Calu3 (cell line): ENCODE data around the gene BBX. TPM values are rescaled to one million over a fixed set of nuclear protein-coding genes. Genes with fewer than 3 reads are reported as not detected.

Source experiments
- BruUV-seq: library from RNA; stranded (reverse); fragments of 400-500 nt; replicated peaks from 2 replicates; lab custom pipeline; 2021; lab: Mats Ljungman, UMichigan
- CTCF ChIA-PET: fragments of 300-600 bp; sonication (Branson Sonifier 250); formaldehyde crosslinking; loops from one replicate; lab custom pipeline; 2022; ENCODE audit warnings: antibody characterized with exemption; lab: Charles Lee
- DNase-seq: peaks from one replicate; pipeline ENCODE4 v3.0.0; 2022
- H3K27ac Mint-ChIP-seq: one replicate; pipeline ENCODE4 v1.8.0; 2022; ENCODE audit warnings: mixed read lengths; ENCODE audit not compliant: unreplicated experiment
- H3K27me3 Mint-ChIP-seq: one replicate; pipeline ENCODE4 v1.8.0; 2022; ENCODE audit warnings: mixed read lengths; ENCODE audit not compliant: unreplicated experiment
- H3K36me3 Mint-ChIP-seq: one replicate; pipeline ENCODE4 v1.8.0; 2022; ENCODE audit warnings: mild to moderate bottlenecking, moderate library complexity, mixed read lengths; ENCODE audit not compliant: insufficient read depth, unreplicated experiment
- H3K4me1 Mint-ChIP-seq: one replicate; pipeline ENCODE4 v1.8.0; 2022; ENCODE audit warnings: mild to moderate bottlenecking, low read depth, mixed read lengths; ENCODE audit not compliant: unreplicated experiment
- H3K4me3 Mint-ChIP-seq: one replicate; pipeline ENCODE4 v1.8.0; 2022; ENCODE audit warnings: mild to moderate bottlenecking, low read depth, moderate library complexity, mixed read lengths; ENCODE audit not compliant: unreplicated experiment
- H3K9me3 Mint-ChIP-seq: one replicate; pipeline ENCODE4 v1.8.0; 2022; ENCODE audit warnings: low read depth, mixed read lengths; ENCODE audit not compliant: unreplicated experiment
- intact Hi-C: fragments of 100-400 bp; cut with micrococcal nuclease; formaldehyde crosslinking; loops from one replicate; pipeline ENCODE4 v1.10.0; 2022; ENCODE audit not compliant: unreplicated experiment
- total RNA-seq: library from RNA; stranded (reverse); gene quantifications from 2 replicates; pipeline ENCODE4 v1.2.3, GENCODE V29; 2022
- TF ChIP-seq, protein P1 (sequence below): fragments of 200-600 bp; IDR thresholded peaks from one replicate; pipeline ENCODE4 v1.8.0; 2022; ENCODE audit warnings: antibody characterized with exemption; ENCODE audit not compliant: unreplicated experiment

Gene BBX
- total RNA-seq, 1 experiment from 2014 or later: 66.9 TPM

DNA sequence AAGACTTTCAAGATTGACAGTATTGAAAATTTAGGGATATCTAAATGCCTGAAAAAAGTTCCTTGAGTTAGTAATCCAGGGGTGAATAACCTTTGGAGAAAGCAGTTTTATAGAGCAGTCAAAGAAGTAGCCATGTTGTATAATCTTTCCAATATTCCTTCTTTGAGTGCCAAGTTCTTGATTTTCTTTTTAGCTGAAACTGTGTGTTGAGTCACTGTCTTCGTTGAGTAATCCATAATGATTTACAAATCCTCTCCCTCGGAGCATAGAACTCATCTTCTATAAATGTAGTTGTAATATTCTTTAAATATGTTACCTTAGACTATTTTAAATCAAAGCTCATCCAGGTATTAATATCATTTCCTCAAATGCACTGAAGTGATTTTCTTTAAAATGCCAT lies 135.2 kb downstream of the BBX start:
- Mint-ChIP-seq H3K27ac (no peak overlapping the region), H3K36me3 (no peaks in the 10 kb centered on the region), H3K9me3 (no peaks in the 10 kb centered on the region), H3K4me3 (no peak overlapping the region), H3K4me1 (no peaks in the 10 kb centered on the region), H3K27me3 (no peaks in the 10 kb centered on the region)
- DNase-seq: no peak
- CTCF ChIA-PET: no interaction called here
- TF ChIP-seq, protein P1, sequence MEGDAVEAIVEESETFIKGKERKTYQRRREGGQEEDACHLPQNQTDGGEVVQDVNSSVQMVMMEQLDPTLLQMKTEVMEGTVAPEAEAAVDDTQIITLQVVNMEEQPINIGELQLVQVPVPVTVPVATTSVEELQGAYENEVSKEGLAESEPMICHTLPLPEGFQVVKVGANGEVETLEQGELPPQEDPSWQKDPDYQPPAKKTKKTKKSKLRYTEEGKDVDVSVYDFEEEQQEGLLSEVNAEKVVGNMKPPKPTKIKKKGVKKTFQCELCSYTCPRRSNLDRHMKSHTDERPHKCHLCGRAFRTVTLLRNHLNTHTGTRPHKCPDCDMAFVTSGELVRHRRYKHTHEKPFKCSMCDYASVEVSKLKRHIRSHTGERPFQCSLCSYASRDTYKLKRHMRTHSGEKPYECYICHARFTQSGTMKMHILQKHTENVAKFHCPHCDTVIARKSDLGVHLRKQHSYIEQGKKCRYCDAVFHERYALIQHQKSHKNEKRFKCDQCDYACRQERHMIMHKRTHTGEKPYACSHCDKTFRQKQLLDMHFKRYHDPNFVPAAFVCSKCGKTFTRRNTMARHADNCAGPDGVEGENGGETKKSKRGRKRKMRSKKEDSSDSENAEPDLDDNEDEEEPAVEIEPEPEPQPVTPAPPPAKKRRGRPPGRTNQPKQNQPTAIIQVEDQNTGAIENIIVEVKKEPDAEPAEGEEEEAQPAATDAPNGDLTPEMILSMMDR: no peak
- BruUV-seq: no TSS peak
- intact Hi-C loops: loop anchor here (2.0 kb wide), 1 partner anchor 85 kb away; no protein-coding TSS in a partner anchor

DNA sequence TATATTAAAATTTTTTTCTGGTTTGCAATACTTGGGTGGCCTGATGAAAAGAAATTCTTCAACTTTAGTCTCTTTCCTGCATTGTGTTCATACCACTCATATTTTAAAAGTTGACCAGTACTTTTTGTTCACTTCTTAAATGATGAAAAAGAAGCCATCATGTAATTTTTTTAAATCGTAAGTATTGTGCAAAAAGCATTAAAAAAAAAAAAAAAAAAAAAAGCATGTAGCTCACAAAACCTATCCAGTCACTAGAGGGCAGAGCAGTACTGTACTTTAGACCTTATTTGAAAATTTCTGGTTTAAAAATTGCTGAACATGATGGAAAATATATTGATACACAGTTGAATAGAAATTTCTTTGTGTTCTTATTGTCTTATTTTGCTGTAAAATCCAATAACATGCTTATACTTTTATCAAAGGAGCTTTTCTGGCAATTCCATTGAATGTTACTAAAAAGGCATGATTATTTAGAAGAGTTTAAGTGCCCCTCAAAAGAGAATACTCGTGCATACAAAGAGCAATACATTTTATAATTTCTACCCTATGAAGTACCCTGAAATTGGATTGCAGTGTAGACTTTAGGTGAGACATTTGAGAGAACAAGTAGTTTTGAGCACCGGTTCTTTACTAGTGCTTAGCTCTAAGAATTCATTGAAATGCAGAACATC lies 137.7 kb downstream of the BBX start:
- TF ChIP-seq, protein P1: peak; percentile 28
- CTCF ChIA-PET: interaction anchor here (0.6 to 1.5 kb wide), 8 partner anchors 17 to 425 kb away, joined by 3 to 6 read pairs (median 5); no protein-coding TSS in a partner anchor
- no peaks in the 10 kb centered on the region for H3K9me3 Mint-ChIP-seq
- peaks cover 7% of the 10 kb centered on the region for H3K36me3 Mint-ChIP-seq
- intact Hi-C loops: no loop called here
- H3K4me1 Mint-ChIP-seq: no peaks in the 10 kb centered on the region
- H3K27ac Mint-ChIP-seq: no peak overlapping the region
- H3K27me3 Mint-ChIP-seq: no peaks in the 10 kb centered on the region
- no peak overlapping the region for H3K4me3 Mint-ChIP-seq
- BruUV-seq: no TSS peak
- DNase-seq: no peak

DNA sequence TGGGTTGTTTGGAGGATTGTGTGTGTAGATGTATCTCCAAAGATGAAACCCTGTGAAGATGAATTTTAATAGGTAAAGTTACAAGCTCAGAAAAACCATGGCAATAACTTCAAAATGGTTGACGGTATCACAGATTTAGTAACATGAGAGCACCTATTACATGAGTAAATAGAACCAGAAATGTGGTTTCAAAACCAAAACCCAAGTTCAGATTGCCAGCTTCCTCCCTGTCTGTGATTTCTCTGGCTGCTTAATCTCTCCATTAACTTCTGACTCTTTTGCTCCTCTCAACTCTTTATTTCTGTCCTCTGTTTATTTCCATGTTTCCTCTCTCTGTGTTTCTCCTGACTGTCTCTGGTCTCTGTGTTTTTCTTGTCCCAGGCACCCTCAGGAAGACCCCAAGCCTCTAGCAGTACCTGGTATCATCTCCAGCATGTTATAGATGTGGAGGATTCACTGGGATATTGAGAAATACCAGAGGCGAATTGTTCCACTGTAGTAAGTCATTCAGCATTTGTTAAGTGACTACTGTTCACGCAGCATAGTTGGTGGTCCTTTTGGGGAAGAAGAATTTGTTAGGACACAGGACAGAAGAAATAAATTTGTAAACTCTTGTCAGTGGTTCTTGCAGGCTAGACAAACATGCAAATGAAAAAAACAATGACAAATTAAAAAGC lies 138.8 kb downstream of the BBX start:
- Mint-ChIP-seq H3K4me1 (no peaks in the 10 kb centered on the region), H3K27ac (no peak overlapping the region), H3K9me3 (no peaks in the 10 kb centered on the region), H3K27me3 (no peaks in the 10 kb centered on the region), H3K4me3 (no peak overlapping the region), H3K36me3 (peaks cover 7% of the 10 kb centered on the region)
- intact Hi-C loops: no loop called here
- TF ChIP-seq, protein P1: no peak
- no TSS peak for BruUV-seq
- no peak for DNase-seq
- CTCF ChIA-PET: interaction anchor here (0.5 to 1.5 kb wide), 2 partner anchors 18 to 29 kb away, joined by 5 to 6 read pairs; no protein-coding TSS in a partner anchor

DNA sequence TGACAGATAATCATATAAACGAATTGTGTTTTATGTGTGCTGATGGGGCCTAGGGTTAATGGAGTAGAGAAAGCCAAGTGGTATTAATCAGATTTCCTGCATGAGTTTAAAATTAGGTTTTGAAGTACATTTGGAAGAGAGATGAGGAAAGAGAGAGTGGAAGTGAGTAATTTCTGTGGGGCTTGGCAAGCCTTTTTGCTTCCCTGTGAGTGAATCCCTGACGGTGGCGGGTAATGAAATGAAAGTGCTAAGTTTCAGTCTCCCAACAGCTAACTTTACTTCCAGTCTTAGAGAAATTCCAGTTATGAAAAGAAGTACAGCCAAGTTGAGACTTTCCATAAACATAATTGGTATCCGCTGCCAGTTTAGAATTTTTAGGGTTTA lies 139.4 kb downstream of the BBX start:
- H3K27me3 Mint-ChIP-seq: no peaks in the 10 kb centered on the region
- no peak overlapping the region for H3K4me3 Mint-ChIP-seq
- TF ChIP-seq, protein P1: no peak
- no peak overlapping the region for H3K27ac Mint-ChIP-seq
- no TSS peak for BruUV-seq
- peaks cover 7% of the 10 kb centered on the region for H3K36me3 Mint-ChIP-seq
- CTCF ChIA-PET: no interaction called here
- DNase-seq: no peak
- no peaks in the 10 kb centered on the region for H3K4me1 Mint-ChIP-seq
- H3K9me3 Mint-ChIP-seq: no peaks in the 10 kb centered on the region
- intact Hi-C loops: no loop called here
